GM10847 (cell line): ENCODE data around the gene MZB1.

Source experiments
- POLR2A ChIP-seq: IDR thresholded peaks from 2 replicates; pipeline ENCODE4 v1.6.1; 2011; ENCODE audit not compliant: insufficient read length; ENCODE audit errors: extremely low read depth

Gene MZB1

DNA sequence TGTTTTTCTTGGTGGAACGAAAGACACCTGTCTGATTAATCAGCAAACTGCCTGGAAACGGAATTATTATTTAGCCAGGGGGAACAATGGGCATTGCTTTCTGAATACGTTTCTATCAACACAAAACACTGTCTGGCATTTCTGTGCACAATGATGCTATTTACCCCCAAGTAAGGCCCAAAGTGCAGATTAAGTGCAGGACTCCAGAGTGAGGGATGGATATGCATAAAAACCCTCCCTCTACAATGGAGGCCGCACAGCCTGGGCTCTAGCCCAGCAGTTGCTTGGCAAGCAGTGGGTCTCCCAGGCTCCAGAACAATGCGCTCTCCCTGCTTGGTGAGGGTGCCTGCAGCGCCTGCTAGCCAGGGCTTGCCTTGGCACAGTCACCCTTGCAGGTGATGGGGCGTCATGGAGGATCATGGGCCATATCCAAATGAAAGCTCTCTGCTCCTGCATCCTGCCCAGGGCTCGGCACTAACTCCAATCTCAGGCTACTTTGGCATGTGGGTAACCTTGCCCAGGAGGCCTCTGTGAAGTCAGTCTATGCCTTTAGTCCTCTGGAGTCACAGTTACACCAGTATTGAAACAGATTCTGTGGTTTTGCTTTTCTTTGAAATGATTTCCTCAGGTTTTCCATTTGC is 25.6 kb upstream of the MZB1 start:
- TF ChIP-seq POLR2A, result no peak

DNA sequence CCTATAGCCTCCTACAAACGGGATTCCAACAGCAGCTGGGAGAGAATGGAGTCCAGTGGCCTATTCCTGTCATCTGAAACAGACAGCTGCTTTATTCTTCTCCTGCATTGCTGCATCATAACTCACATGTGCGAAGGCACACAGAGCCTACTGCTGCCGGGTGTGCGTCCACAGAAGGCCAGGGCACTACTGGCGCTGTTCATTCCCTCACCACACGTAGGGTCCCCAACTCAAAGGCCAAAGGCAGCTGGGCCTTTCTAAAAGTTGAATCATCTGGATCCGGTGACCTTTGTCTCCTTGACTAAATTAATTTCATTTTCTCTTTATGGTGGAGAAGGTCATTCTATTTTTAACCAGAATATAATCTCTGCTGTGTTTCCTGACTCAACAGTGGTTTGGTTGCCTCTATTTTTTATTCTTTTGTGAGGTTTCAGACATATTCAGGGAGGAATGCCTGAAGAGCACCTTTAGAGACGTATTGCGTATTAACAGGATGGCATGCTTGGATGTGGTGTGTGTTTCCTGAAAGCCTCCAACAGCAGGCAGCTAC is 24.9 kb upstream of the MZB1 start:
- TF ChIP-seq POLR2A, result no peak

DNA sequence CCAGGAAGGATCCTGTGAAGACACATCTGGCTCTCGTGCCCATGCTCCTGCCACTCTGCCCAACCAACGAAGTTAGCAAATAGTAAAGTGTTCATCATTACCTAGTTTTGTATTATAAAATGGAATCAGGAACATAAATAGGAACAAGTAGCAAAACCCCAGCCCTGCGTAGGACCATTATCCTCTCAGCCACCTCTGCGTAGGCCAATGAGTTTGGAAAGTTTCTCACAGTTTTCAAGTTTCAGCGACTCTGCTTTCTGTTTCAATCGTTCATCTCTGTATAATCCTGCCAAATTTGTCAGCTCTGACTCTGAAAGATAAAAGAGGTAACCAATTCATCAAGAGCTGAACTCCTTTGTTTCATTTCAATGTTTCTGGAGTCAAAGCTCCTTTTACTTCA is 24.2 kb upstream of the MZB1 start:
- no peak for TF ChIP-seq POLR2A

DNA sequence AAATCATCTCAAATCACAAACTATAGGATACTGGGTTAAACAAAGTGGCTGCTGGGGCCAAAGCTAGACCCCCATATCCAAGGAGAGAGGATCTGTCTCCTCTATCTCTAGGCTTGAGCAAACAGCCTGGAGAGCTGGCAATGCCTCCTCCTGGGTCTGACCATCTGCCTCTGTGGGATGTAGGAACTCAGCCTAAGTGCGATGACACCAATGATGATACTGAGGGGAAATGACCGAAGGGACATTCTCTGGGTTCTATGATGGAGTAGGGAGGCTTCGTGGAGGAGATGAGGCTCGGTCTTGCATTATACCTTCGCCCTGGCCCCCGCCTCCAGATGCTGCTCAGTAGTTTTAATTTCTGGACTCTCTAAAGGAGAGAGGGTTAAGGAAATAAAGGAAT is 23.4 kb upstream of the MZB1 start:
- TF ChIP-seq POLR2A, result no peak

DNA sequence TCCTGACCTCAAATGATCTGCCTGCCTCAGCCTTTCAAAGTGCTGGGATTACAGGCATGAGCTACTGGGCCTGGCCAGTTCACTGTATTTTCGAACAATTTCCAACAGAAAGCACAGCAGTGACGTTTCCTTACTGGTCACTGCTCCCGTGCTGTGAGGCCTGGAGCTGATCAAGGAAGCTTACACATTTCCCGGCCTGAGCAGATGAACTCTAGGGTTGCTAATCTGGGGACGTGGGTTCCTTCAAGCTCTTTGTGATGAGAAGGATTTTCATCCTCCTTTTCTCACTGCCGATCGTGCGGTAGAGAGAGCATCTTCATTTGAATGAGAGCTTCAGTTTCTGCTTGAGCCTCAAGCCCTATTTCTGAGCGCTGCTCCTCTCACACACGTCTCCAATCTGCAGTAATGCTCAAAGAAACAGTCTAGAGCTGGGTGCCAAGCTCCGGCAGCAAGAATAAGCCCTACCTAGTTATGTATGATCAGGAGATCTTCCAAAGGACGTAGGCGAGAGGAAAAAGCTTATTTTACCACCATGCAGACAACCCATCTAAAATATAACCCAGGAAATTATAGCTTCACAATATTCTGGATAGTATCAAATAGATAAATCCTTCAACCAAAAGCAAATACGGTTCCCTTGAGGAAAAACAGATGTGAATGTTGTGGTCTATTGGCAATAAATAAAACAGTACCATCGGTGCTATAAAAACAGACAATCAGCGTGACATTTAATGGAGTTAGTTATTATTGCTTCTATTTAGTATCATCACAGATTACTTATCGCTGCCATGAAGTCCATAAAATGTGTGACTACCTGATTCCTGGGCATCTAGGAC is 21.5 kb upstream of the MZB1 start:
- TF ChIP-seq POLR2A, result no peak

DNA sequence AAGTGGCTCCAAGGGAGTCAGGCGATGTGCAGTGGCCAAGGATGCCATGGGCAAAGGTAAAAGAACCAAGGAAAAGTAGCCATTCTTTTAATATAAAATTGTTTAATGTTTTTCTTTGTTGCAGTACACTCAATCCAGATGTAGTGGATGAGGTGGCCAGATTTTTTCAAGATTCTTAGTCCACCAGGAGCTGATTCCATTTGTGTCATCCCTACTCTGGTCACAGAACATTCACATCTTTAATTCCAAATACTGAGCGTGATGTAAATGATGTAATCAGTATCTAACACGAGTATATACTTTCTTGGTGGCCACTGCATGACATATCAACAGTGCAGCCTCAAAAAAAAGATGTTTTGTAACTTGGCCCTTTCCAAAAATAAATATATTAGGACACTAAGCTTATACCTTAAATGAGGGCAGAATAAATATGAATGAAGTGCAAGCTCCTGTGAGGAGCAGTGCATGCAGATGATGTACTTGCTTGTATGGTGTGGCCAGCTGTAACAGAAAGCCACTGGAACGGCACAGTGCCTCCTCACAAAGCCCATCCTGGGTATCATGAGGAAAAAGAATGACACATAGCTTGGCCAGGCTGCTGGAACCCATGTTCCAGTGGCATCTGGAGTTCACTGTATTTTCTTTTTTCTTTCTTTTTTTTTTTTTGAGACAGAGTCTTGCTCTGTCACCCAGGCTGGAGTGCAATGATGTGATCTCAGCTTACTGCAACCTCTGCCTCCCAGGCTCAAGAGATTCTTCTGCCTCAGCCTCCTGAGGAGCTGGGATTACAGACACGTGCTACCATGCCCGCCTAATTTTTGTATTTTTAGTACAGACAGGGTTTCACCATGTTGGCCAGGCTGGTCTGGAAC is 20.6 kb upstream of the MZB1 start:
- no peak for TF ChIP-seq POLR2A

DNA sequence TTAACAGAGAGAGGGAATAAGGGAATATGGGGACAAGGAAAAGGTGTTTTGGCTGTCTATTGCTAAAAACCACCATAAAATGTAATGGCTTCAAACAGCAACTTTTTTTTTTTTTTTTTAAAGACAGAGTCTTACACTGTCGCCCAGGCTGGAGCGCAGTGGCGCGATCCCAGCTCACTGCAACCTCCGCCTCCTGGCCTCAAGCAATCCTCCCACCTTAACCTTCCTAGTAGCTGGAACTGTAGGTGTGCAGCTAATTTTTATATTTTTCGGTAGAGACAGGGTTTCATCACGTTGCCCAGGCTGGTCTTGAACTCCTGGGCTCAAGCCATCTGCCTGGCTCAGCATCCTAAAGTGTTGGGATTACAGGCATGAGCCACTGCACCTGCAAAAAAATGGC is 18.5 kb upstream of the MZB1 start:
- TF ChIP-seq POLR2A, result no peak

DNA sequence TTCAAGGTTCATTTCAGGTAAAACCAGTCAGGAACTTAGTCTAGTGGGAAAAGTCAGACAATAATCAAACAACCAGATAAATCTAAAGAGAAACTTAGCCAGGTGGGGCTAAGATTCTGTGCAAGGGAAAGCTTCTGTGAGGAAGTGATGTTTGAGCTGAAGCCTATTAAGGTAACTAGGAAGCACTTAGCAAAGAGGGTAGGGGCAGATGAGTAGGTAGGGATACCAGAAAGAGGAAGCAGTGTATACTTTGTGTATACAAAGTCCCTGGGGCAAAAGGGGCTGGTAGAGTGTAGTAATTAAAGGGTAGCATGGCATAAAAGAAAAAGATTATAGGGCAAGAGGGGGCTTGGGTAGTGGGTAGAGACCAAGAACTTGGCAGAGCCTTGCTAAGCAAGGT is 17.8 kb upstream of the MZB1 start:
- no peak for TF ChIP-seq POLR2A

DNA sequence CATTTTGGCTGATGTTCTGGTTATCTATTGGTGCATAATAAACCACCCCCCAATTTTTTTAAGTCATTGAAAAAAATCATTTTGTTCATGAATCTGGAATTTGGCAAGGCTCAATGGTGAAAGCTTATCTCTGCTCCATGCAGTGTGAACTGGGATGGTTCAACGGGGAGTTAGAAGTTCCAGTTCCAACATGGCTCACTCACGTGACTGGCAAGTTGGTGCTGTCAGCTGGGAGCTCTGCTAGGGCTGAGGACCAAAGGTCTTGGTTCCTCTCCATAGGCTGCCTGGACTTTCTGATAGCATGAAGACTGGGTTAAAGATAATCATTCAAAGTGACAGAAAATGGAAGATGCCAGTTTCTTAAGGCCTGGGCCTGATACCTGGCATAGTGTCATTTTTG is 17.2 kb upstream of the MZB1 start:
- no peak for TF ChIP-seq POLR2A

DNA sequence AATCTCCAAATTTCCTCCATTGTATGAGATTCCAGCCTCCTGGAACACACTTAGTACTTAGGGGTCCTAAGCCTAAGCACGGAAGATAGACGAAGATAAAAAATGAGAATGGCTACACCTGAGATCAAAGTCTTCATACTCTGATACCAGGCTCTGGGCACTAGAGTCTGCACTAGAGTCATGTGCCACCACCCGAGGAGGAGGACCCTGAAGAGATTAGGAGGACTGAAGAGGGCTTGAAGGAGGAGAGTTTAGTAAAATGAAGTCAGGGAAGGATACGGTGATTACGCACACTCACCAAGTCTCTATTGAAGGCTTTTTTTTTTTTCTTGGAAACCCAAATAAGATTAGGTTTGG is 14.7 kb upstream of the MZB1 start:
- TF ChIP-seq POLR2A, result no peak

DNA sequence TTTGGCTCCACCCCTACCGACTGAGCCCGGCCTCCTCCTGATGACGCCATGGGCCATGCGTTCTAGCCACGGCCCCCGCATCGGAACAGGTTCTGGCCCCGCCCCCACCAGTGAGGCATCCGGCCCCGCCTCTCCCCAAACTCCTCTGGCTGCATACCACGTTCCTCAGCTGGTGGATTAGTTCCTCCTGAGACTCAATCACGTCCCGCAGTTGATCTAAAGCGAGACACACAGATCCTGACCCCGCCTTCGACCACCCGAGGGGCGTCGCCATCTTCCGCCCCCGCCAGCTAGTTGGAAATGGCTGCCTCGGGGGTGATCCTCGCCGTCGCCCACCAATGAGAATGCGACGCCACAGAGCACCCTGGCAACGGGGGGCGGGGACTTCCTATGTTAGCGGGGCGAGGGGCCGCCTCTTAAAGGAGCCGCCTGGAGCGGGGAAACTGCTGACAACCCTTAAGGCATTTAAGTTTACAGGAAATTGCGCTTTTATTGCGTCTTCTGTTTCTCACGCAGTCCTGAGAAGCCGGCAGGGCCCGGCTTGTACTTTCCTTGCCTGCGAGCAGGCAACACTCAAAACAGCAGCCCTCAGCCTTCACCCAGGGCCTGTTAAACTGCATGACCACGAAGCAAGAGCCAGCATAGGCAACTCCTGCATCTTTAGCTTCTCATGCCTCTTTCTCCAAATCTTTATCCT is 14.2 kb upstream of the MZB1 start, which contains the start of gene SPATA24:
SPATA24 (minus strand) TSS at position 303 of the 697 bp plus-strand sequence; CDS start at position 274, 29 bp downstream.
- no peak for TF ChIP-seq POLR2A

DNA sequence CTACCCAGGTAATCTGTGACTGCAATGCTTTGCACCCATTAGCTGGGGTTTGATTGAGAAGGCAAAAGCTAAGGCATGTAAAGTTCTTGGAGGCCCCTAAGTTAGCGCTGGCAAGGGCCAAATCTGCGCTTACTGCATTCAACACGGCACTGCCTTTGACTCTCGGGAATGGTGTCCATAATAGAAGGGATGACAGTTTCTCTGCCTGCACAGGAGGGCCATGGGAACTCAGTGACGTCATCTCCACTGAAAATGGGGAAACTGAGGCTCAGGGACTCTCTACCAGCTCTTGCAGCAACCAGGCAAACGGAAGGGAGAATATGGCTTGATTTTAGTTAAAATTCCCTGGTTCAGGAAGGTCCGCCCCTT is 13.7 kb upstream of the MZB1 start:
- no peak for TF ChIP-seq POLR2A

DNA sequence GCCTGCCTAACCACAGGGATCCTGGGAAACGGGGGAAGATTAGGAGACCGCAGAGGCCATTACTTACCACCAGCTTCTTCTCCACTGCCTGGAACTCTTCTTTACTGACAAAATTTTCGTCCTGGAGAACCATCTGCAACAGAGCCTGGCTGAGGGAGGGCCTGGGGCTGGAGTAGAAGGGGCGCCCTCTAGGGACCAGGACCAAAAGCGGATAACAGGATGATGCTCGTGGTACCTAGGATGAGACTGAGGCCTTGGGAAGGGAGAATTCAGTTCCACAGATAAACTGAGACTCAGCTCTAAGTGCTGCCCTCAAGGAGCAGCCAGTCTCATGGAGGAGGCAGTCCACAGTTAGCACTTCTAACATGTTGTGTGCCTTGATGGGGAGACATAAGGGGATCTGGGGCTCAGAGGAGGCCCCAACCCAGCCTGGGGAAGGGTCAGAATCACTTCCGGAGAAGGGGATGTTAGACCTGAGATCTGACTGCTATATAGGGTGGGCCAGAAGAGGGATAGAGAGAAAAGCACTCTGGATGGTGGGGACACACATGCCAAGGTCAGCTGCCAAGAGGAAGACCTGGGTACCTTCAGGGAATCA is 12.9 kb upstream of the MZB1 start:
- TF ChIP-seq POLR2A, result no peak

DNA sequence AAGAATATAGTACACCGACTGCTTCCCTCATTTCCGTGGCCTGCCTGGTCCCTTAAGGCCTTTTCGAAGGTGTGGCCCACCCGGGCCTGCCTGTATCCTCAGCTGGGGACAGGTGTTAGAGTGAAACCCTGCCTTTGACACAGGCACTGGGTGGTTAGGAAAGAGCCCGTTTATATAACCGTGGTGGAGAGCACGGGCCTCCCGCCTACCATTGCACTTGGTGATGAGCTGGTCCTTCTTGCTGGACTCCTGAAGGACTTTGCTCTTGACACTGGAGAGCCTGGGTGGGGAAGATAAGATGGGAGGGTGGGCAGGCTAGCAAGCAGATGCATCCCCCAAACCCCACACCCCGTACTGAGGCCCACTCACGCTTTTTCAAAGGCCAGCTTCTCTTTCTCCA is 11.8 kb upstream of the MZB1 start:
- no peak for TF ChIP-seq POLR2A
